Thyroid gland (tissue), 4 donors: Measurements from ENCODE around the gene TRIM72. TPM values are rescaled to one million over a fixed set of nuclear protein-coding genes. Genes with fewer than 3 reads are reported as not detected.

ENCODE experiments used
- DNase-seq, 2 donors: peaks; one replicate each; pipeline ENCODE4 v3.0.0-alpha.2; 2019
- H3K27ac ChIP-seq, 3 donors: fragments of 200-600 bp; sonication (generic); 1 replicate in 2 of 3; 2 replicates in 1 of 3; pipeline ENCODE4 v1.5.1; 2016 to 2019; ENCODE audit warnings: mild to moderate bottlenecking in 1 of 3, moderate library complexity in 1 of 3
- H3K27me3 ChIP-seq: fragments of 200-600 bp; sonication (generic); one replicate; pipeline ENCODE4 v1.5.1; 2019
- H3K36me3 ChIP-seq, 2 donors: fragments of 200-600 bp; sonication (generic); one replicate each; pipeline ENCODE4 v1.5.1; 2016 to 2019
- H3K4me1 ChIP-seq, 2 donors: fragments of 200-600 bp; sonication (generic); one replicate each; pipeline ENCODE4 v1.5.1; 2017 to 2019
- H3K4me3 ChIP-seq, 3 donors: fragments of 200-600 bp; sonication (generic); replicated peaks in 1 of 3; 1 replicate in 2 of 3; 2 replicates in 1 of 3; pipeline ENCODE4 v1.5.1; 2016; ENCODE audit warnings: mild to moderate bottlenecking in 1 of 3
- H3K9me3 ChIP-seq: fragments of 200-600 bp; sonication (generic); one replicate; pipeline ENCODE4 v1.5.1; 2017
- POLR2A ChIP-seq, 2 donors: fragments of 450-650 bp; IDR thresholded peaks; one replicate each; pipeline ENCODE4 v1.6.1; 2017; ENCODE audit warnings: antibody characterized with exemption in 2 of 2, mild to moderate bottlenecking in 2 of 2, moderate library complexity in 1 of 2
- WGBS, 2 donors: methylation state at CpG; one replicate each; pipeline ENCODE4 v1.1.5; 2017; 5-methylcytosine and 5-hydroxymethylcytosine counted together
- intact Hi-C: fragments of 100-400 bp; cut with DNase I; formaldehyde crosslinking; loops from one replicate; pipeline ENCODE4 v1.15.1; 2023
- total RNA-seq, 4 donors: library from RNA; depleted of rRNA; stranded (reverse); fragments of >200 nt; gene quantifications; one replicate each; pipeline ENCODE4 v1.2.3, GENCODE V29; 2016
- TF ChIP-seq, protein P1 (sequence below), 6 experiments: fragments of 200-600 bp in 3 of 6; fragments of 450-650 bp in 3 of 6; sonication (generic) in 3 of 6; IDR thresholded peaks; one replicate each; pipeline ENCODE4 v1.5.1; 2016 to 2019; ENCODE audit warnings: antibody characterized with exemption in 6 of 6, mild to moderate bottlenecking in 2 of 6, inconsistent platforms in 1 of 6, moderate library complexity in 1 of 6

Gene TRIM72
- total RNA-seq, 4 donors from 2014 or later, result under 0.01 to 0.11 TPM; not detected in 2

DNA sequence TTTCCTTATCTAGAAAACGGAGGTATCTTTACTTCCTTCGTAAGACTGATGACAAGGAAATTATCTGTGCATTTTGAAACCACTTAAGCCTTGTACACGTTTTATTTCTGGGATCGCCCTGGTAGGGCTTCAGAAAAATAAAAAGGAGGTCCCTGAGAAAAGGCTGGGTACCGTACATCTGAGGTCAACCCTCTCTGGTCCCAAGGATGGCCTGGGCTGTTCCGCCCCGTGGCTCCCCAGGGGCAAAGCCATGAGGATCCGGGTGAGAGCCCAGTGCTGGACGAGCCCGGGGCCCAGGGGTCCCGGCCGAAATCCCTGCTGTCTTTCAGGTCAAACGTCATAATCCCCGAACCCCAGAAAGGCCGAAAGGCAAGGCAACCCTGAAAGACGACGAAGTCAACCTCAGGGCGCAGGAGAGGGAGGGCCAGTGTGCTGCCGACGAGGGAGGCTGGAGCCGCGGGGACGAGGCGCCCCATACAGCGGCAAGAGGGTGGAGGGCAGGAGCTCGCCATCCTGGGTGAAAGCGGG lies 34.6 kb upstream of the TRIM72 start:
- WGBS, 2 donors, result 6 to 10% methylated on average over 12 to 25 of the region's 27 CpGs
- Histone ChIP-seq H3K27me3 (no peaks in the 10 kb centered on the region), H3K9me3 (no peaks in the 10 kb centered on the region), H3K27ac (peak overlapping the region; percentile 88 to 98 (median 97)), H3K4me3 (peak overlapping the region; percentile 45 to 98 (median 48)), H3K4me1 (peaks cover 25 to 26% of the 10 kb centered on the region in 2 donors), H3K36me3 (peaks cover 15 to 21% of the 10 kb centered on the region in 2 donors)
- intact Hi-C loops, result loop anchor here (10.0 kb wide), 1 partner anchor 84 kb away; the partner anchor contains the start of gene VKORC1
- no peak for DNase-seq
- TF ChIP-seq, protein P1, sequence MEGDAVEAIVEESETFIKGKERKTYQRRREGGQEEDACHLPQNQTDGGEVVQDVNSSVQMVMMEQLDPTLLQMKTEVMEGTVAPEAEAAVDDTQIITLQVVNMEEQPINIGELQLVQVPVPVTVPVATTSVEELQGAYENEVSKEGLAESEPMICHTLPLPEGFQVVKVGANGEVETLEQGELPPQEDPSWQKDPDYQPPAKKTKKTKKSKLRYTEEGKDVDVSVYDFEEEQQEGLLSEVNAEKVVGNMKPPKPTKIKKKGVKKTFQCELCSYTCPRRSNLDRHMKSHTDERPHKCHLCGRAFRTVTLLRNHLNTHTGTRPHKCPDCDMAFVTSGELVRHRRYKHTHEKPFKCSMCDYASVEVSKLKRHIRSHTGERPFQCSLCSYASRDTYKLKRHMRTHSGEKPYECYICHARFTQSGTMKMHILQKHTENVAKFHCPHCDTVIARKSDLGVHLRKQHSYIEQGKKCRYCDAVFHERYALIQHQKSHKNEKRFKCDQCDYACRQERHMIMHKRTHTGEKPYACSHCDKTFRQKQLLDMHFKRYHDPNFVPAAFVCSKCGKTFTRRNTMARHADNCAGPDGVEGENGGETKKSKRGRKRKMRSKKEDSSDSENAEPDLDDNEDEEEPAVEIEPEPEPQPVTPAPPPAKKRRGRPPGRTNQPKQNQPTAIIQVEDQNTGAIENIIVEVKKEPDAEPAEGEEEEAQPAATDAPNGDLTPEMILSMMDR (IDR thresholded peaks at IDR 0.05), result no peak
- TF ChIP-seq POLR2A (IDR thresholded peaks at IDR 0.05), result no peak

DNA sequence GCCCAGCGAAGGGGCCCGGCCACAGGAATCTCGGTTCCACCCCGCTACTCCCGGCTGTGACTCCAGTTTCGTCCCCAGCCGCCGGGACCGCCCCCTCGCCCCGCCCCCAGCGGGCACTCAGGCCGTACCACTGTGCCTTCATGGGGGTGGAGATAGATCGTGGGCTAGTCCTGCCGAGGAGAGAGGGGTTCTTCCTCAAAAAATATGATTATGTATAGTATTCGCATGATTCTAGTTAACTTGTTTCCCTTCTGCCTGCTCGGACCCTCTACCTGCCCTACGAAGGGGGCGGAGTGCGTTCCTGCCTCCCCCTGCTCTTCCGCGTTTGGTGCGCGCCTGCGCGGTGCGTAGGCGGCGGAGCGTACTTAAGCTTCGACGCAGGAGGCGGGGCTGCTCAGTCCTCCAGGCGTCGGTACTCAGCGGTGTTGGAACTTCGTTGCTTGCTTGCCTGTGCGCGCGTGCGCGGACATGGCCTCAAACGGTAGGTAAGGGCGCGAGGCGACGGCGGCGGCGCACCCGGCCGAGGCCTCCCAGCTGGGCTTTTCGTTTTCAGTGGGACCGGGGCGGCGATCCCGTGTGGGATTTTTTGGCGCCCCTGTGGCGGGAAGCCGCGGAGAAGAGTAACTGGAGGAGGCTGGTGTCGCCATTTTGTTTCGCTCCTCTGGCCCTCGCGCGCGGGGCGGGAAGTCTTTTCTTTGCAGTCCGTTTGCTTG lies 34.0 kb upstream of the TRIM72 start, which contains the start of gene FUS:
FUS (plus strand) TSS at position 393 of the 713 bp plus-strand sequence; CDS start at position 469, 76 bp downstream.
- Histone ChIP-seq H3K27me3 (no peaks in the 10 kb centered on the region), H3K27ac (peak within 1 kb of the TSS; percentile 88 to 98 (median 97)), H3K4me3 (peak within 1 kb of the TSS; percentile 59 to 98 (median 84)), H3K4me1 (peaks cover 25 to 26% of the 10 kb centered on the region in 2 donors), H3K9me3 (no peaks in the 10 kb centered on the region), H3K36me3 (peaks cover 22 to 27% of the 10 kb centered on the region in 2 donors)
- TF ChIP-seq, protein P1 (IDR thresholded peaks at IDR 0.05), result peak in 1 of 6 experiments; percentile 7
- peak; percentile 97 to 99 for TF ChIP-seq POLR2A (IDR thresholded peaks at IDR 0.05)
- WGBS, 2 donors, result 1 to 2% methylated on average over 18 to 28 of the region's 69 CpGs
- intact Hi-C loops, result loop anchor here (10.0 kb wide), 2 partner anchors 85 to 285 kb away; partner anchors contain the start of gene VKORC1
- peak; percentile 87 to 89 for DNase-seq

DNA sequence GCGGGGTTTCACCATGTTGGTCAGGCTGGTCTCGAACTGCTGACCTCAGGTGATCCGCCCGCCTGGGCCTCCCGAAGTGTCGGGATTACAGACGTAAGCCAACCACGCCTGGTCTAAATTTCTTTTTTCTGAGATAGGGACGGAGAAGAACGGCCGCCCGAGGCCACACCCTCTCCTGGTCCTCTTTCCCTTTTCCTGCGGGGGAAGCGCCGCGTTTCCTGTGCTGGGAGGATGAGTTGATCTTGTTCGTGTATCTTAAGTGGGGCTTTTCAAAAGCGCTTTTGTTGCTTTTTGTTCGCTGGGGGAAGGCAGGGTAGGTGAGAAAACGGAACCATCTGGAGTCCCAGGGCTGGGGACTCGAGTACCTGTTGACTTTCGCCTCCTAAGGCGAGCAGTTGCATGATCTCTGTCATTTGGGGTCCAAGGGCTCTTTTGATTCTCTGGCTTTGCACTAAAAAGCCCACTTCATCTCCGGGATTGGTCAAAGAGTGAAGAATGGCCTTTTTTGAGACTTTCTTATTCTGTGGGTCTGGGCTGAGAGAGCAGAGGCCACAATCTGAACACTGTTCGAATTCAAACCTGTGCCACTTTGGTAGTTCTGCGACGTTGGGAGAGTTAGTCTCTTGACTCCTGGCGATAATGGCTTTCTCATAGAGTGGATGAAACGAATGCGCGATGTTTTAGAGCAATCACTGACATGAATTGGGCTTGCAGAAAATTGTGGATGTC lies 32.7 kb upstream of the TRIM72 start:
- DNase-seq, result peak; percentile 21 to 30
- Histone ChIP-seq H3K4me1 (peaks cover 25 to 26% of the 10 kb centered on the region in 2 donors), H3K36me3 (peaks cover 35 to 41% of the 10 kb centered on the region in 2 donors), H3K9me3 (no peaks in the 10 kb centered on the region), H3K27me3 (no peaks in the 10 kb centered on the region), H3K27ac (peak overlapping the region; percentile 22 to 98 (median 97)), H3K4me3 (peak overlapping the region; percentile 59 to 98 (median 84))
- TF ChIP-seq POLR2A (IDR thresholded peaks at IDR 0.05), result no peak
- TF ChIP-seq, protein P1 (IDR thresholded peaks at IDR 0.05), result no peak
- intact Hi-C loops, result loop anchor here (10.0 kb wide), 1 partner anchor 284 kb away; no protein-coding TSS in a partner anchor
- 9 to 11% methylated on average over 31 of the region's 31 CpGs for WGBS, 2 donors

DNA sequence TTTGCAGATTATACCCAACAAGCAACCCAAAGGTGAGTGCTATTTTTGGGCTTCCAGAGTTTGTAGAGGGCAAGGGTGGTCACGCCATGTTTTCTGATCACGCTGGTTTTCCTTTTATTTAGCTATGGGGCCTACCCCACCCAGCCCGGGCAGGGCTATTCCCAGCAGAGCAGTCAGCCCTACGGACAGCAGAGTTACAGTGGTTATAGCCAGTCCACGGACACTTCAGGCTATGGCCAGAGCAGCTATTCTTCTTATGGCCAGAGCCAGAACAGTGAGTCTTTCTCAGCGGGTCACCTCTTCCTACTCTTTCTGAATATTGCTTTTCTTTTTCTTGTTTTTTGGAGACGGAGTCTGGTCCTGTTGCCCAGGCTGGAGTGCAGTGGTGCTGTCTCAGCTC lies 31.5 kb upstream of the TRIM72 start:
- Histone ChIP-seq H3K4me1 (peaks cover 25 to 26% of the 10 kb centered on the region in 2 donors), H3K36me3 (peaks cover 46 to 52% of the 10 kb centered on the region in 2 donors), H3K27ac (no peak overlapping the region), H3K27me3 (no peaks in the 10 kb centered on the region), H3K4me3 (peak overlapping the region in 1 of 3 donors; percentile 98), H3K9me3 (no peaks in the 10 kb centered on the region)
- TF ChIP-seq, protein P1 (IDR thresholded peaks at IDR 0.05), result no peak
- no peak for TF ChIP-seq POLR2A (IDR thresholded peaks at IDR 0.05)
- intact Hi-C loops, result loop anchor here (10.0 kb wide), 1 partner anchor 282 kb away; no protein-coding TSS in a partner anchor
- DNase-seq, result no peak
- WGBS, 2 donors, result 38 to 42% methylated on average over 7 of the region's 7 CpGs
